K562 (cell line): ENCODE results near the gene DTNBP1. TPM values are rescaled to one million over a fixed set of nuclear protein-coding genes. Genes with fewer than 3 reads are reported as not detected.
A peak's percentile ranks its signal among the peaks of the same experiment; 100 is the strongest.

Experiments used
- C11orf30 ChIP-seq: fragments of 450-650 bp; IDR thresholded peaks from 2 replicates; pipeline ENCODE4 v1.6.1; 2016; ENCODE audit warnings: low read depth, mild to moderate bottlenecking
- FOXA1 ChIP-seq: fragments of 450-650 bp; IDR thresholded peaks from 2 replicates; pipeline ENCODE4 v1.6.1; 2016; ENCODE audit warnings: mild to moderate bottlenecking, borderline replicate concordance
- HNRNPK ChIP-seq: fragments of 200-400 bp; formaldehyde crosslinking; IDR thresholded peaks from one replicate; pipeline ENCODE4 v1.6.1; 2018; ENCODE audit warnings: mild to moderate bottlenecking, low read depth, low read length; ENCODE audit not compliant: poor library complexity, severe bottlenecking
- HNRNPLL ChIP-seq: fragments of 200-400 bp; formaldehyde crosslinking; IDR thresholded peaks from 2 replicates; pipeline ENCODE4 v1.6.1; 2017; ENCODE audit warnings: low read length, low read depth, mild to moderate bottlenecking; ENCODE audit not compliant: poor library complexity, severe bottlenecking
- KLF13 ChIP-seq: fragments of 450-650 bp; IDR thresholded peaks from 2 replicates; pipeline ENCODE4 v1.6.1; 2016; ENCODE audit warnings: missing genetic modification characterization, low read depth, mild to moderate bottlenecking, missing compliant biosample characterization, moderate library complexity, borderline replicate concordance
- PATZ1 ChIP-seq: fragments of 250-450 bp; sonication (Bioruptor Pico); IDR thresholded peaks from 2 replicates; pipeline ENCODE4 v1.5.0; 2020; ENCODE audit warnings: mild to moderate bottlenecking, borderline replicate concordance
- REST ChIP-seq, 2 experiments: fragments of 450-650 bp; formaldehyde crosslinking in 1 of 2; IDR thresholded peaks; 2 replicates each; pipeline versions ENCODE4 v1.4.0 to v1.6.1; 2014 to 2020; ENCODE audit warnings: mild to moderate bottlenecking in 2 of 2, borderline replicate concordance in 1 of 2, low read depth in 1 of 2
- SRSF9 ChIP-seq: fragments of 200-400 bp; formaldehyde crosslinking; IDR thresholded peaks from 2 replicates; pipeline ENCODE4 v1.6.1; 2017; ENCODE audit warnings: low read depth, low read length, borderline replicate concordance
- ZBTB2 ChIP-seq: fragments of 450-650 bp; IDR thresholded peaks from 2 replicates; pipeline ENCODE4 v1.6.1; 2016; ENCODE audit warnings: antibody characterized with exemption
- ZBTB33 ChIP-seq: sonication (generic); formaldehyde crosslinking; IDR thresholded peaks from 2 replicates; pipeline ENCODE4 v1.8.1; 2023; ENCODE audit warnings: mild to moderate bottlenecking, missing genetic modification reagents
- ZNF551 ChIP-seq: fragments of 250-450 bp; sonication (Bioruptor Pico); IDR thresholded peaks from 2 replicates; pipeline ENCODE4 v1.5.0; 2021; ENCODE audit warnings: mild to moderate bottlenecking, moderate library complexity
- ZNF644 ChIP-seq: fragments of 200-800 bp; sonication (Bioruptor generic); IDR thresholded peaks from 2 replicates; pipeline ENCODE4 v1.6.1; 2016; ENCODE audit warnings: low read depth, missing genetic modification characterization, missing compliant biosample characterization
- polyA plus RNA-seq, 8 experiments: library from polyadenylated mRNA; depleted of rRNA in 4 of 8; stranded (reverse) in 5 of 8; unstranded in 3 of 8; fragments of >200 nt; fragmentation: Nextera tagmentation in 2 of 8; fragmentation: Illumina TruSeq in 1 of 8; extraction: Ambion mirVana in 2 of 8; extraction: Trizol in 1 of 8; gene quantifications; 2 replicates each; pipeline versions ENCODE4 v1.2.1 to v1.2.3, GENCODE V29; 2011 to 2014; ENCODE audit warnings: inconsistent platforms in 1 of 8, missing spikeins in 1 of 8
- total RNA-seq, 7 experiments: library from RNA; depleted of rRNA in 6 of 7; stranded (reverse); fragments of >200 nt in 6 of 7; fragmentation: Illumina TruSeq in 2 of 7; extraction: Trizol in 2 of 7; gene quantifications; 2 replicates each; pipeline versions ENCODE4 v1.2.1 to v1.2.3, GENCODE V29; 2011 to 2021; ENCODE audit warnings: low replicate concordance in 1 of 7

The DTNBP1 gene
- total and polyA plus RNA-seq, 9 of the 15 experiments (the other 6 are each of a cell fraction or from before 2014, with no cell fraction given), result 16.7 to 54.5 (median 21.4) TPM

GRCh38 chr6:15623276-15624116, 39.3 kb downstream of the DTNBP1 start (continued):
- no peak for TF ChIP-seq HNRNPLL
- TF ChIP-seq FOXA1, result no peak
- no peak for TF ChIP-seq KLF13 (tag)
- TF ChIP-seq ZNF551, result no peak
- no peak for TF ChIP-seq ZNF644 (tag)
- no peak for TF ChIP-seq ZBTB33 (CRISPR knock-in tag)
- TF ChIP-seq ZBTB2, result no peak
- no peak for TF ChIP-seq HNRNPK
- TF ChIP-seq C11orf30, result no peak
- no peak for TF ChIP-seq PATZ1
- peak; percentile 51; the same call in 1 of the 2 replicates for TF ChIP-seq REST (IDR thresholded peaks at IDR 0.05; ENCODE audit: borderline replicate concordance)
- TF ChIP-seq REST (CRISPR knock-in tag; IDR thresholded peaks at IDR 0.05; ENCODE audit: low read depth), result no peak
- TF ChIP-seq SRSF9, result no peak
